Hepatocyte (in vitro differentiated cells): ENCODE measurements around the gene ABCF2. TPM values are rescaled to one million over a fixed set of nuclear protein-coding genes. Genes with fewer than 3 reads are reported as not detected.

Source experiments
- DNase-seq: peaks from one replicate; pipeline ENCODE4 v3.0.0-alpha.2; 2016; ENCODE audit warnings: low spot score
- H2AFZ ChIP-seq: fragments of 200-600 bp; sonication (generic); 2 replicates; pipeline ENCODE4 v1.6.0; 2016; ENCODE audit warnings: antibody characterized with exemption, mild to moderate bottlenecking
- H3K27ac ChIP-seq: fragments of 200-600 bp; sonication (generic); 2 replicates; pipeline ENCODE4 v1.5.1; 2016; ENCODE audit warnings: mild to moderate bottlenecking
- H3K27me3 ChIP-seq: fragments of 200-600 bp; sonication (generic); 2 replicates; pipeline ENCODE4 v1.6.1; 2016
- H3K36me3 ChIP-seq: fragments of 200-600 bp; sonication (generic); replicated peaks from 2 replicates; pipeline ENCODE4 v1.5.1; 2016; ENCODE audit warnings: low read depth; ENCODE audit not compliant: insufficient read depth
- H3K4me1 ChIP-seq: fragments of 200-600 bp; sonication (generic); 2 replicates; pipeline ENCODE4 v1.5.1; 2016; ENCODE audit warnings: mild to moderate bottlenecking, moderate library complexity; ENCODE audit not compliant: insufficient read depth
- H3K4me2 ChIP-seq: fragments of 200-600 bp; sonication (generic); 2 replicates; pipeline ENCODE4 v1.6.0; 2016
- H3K4me3 ChIP-seq: fragments of 200-600 bp; sonication (generic); 2 replicates; pipeline ENCODE4 v1.5.1; 2016; ENCODE audit warnings: mild to moderate bottlenecking
- H3K79me2 ChIP-seq: fragments of 200-600 bp; sonication (generic); 2 replicates; pipeline ENCODE4 v1.6.0; 2017; ENCODE audit warnings: mild to moderate bottlenecking
- H3K9me2 ChIP-seq: fragments of 200-600 bp; sonication (generic); replicated peaks from 2 replicates; pipeline ENCODE4 v1.6.0; 2017; ENCODE audit warnings: mild to moderate bottlenecking; ENCODE audit not compliant: insufficient read depth
- H3K9me3 ChIP-seq: fragments of 200-600 bp; sonication (generic); 2 replicates; pipeline ENCODE4 v1.5.1; 2016; ENCODE audit warnings: low read depth, mild to moderate bottlenecking
- H4K20me1 ChIP-seq: fragments of 200-600 bp; sonication (generic); 2 replicates; pipeline ENCODE4 v1.6.0; 2016; ENCODE audit warnings: mild to moderate bottlenecking; ENCODE audit not compliant: insufficient read depth, poor library complexity, severe bottlenecking
- EZH2 ChIP-seq: fragments of 200-600 bp; sonication (generic); IDR thresholded peaks from 2 replicates; pipeline ENCODE4 v1.6.1; 2016; ENCODE audit warnings: antibody characterized with exemption, mild to moderate bottlenecking, borderline replicate concordance
- EZH2phosphoT487 ChIP-seq: fragments of 200-600 bp; sonication (generic); IDR thresholded peaks from one replicate; pipeline ENCODE4 v1.6.1; 2018; ENCODE audit warnings: antibody characterized with exemption, mild to moderate bottlenecking, low read depth, moderate library complexity; ENCODE audit not compliant: unreplicated experiment, severe bottlenecking
- WGBS: methylation state at CpG from one replicate; pipeline ENCODE4 v1.1.6; 2016; ENCODE audit warnings: low lambda C conversion rate; ENCODE audit errors: missing lambda C conversion rate; 5-methylcytosine and 5-hydroxymethylcytosine counted together
- polyA plus RNA-seq: library from polyadenylated mRNA; unstranded; fragments of >200 nt; fragmentation: Nextera tagmentation; extraction: Ambion mirVana; gene quantifications from 2 replicates; pipeline ENCODE4 v1.2.1, GENCODE V29; 2016
- total RNA-seq: library from RNA; depleted of rRNA; stranded (reverse); fragments of >200 nt; gene quantifications from 2 replicates; pipeline ENCODE4 v1.2.3, GENCODE V29; 2014
- TF ChIP-seq, protein P1 (sequence below): fragments of 200-600 bp; sonication (generic); IDR thresholded peaks from 2 replicates; pipeline ENCODE4 v1.5.1; 2016; ENCODE audit warnings: antibody characterized with exemption, mild to moderate bottlenecking; ENCODE audit not compliant: poor library complexity

Gene ABCF2
- total and polyA plus RNA-seq, 2 experiments from 2014 or later: 25.6 to 35.3 TPM

DNA sequence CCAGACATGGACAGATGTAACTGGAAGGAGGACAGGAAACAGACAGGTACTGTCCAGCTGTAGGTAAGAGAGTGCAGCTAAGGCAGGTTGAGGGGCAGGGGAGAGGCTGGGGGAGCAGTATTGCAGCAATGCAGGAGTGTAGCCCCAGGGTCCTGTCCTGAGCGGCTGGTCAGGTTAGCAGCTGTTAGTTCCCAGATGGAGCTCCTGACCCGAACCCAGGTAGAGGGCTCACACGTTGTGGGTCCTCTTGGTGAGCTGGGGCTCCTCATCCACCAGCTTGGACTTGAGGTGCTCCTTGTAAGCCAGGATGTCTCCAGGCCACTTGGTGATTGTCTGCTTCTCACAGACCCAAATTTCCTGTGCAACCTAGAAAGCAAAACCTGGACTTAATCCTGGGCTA, 13.2 kb downstream of the ABCF2 start:
- DNase-seq: no peak
- Histone ChIP-seq H3K9me2 (no peaks in the 10 kb centered on the region), H2AFZ (no peak overlapping the region), H3K4me1 (no peaks in the 10 kb centered on the region), H3K9me3 (no peaks in the 10 kb centered on the region), H3K36me3 (no peaks in the 10 kb centered on the region), H3K79me2 (no peaks in the 10 kb centered on the region), H3K27me3 (no peaks in the 10 kb centered on the region), H3K4me2 (no peak overlapping the region), H3K27ac (no peak overlapping the region), H3K4me3 (no peak overlapping the region), H4K20me1 (no peaks in the 10 kb centered on the region)
- TF ChIP-seq, protein P1, sequence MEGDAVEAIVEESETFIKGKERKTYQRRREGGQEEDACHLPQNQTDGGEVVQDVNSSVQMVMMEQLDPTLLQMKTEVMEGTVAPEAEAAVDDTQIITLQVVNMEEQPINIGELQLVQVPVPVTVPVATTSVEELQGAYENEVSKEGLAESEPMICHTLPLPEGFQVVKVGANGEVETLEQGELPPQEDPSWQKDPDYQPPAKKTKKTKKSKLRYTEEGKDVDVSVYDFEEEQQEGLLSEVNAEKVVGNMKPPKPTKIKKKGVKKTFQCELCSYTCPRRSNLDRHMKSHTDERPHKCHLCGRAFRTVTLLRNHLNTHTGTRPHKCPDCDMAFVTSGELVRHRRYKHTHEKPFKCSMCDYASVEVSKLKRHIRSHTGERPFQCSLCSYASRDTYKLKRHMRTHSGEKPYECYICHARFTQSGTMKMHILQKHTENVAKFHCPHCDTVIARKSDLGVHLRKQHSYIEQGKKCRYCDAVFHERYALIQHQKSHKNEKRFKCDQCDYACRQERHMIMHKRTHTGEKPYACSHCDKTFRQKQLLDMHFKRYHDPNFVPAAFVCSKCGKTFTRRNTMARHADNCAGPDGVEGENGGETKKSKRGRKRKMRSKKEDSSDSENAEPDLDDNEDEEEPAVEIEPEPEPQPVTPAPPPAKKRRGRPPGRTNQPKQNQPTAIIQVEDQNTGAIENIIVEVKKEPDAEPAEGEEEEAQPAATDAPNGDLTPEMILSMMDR: no peak
- TF ChIP-seq EZH2phosphoT487 (no peak), EZH2 (no peak)
- WGBS: 85% methylated on average over 2 of the region's 3 CpGs

DNA sequence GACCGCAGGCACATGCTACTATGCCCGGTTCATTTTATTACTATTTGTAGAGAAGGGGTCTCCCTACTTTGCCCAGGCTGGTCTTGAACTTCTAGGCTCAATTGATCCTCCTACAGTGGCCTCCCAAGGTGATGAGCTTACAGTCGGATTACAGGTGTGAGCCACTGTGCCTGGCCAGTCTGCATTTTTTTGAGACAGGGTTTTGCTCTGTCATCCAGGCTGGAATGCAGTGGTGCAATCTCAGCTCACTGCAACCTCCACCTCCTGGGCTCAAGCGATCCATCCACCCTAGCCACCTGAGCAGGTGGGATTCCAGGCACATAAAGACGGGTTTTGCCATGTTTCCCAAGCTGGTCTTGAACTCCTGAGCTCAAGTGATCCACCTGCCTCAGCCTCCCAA, 14.4 kb downstream of the ABCF2 start:
- 88% methylated on average over 5 of the region's 5 CpGs for WGBS
- Histone ChIP-seq H3K27ac (no peak overlapping the region), H2AFZ (no peak overlapping the region), H3K4me1 (no peaks in the 10 kb centered on the region), H3K9me3 (no peaks in the 10 kb centered on the region), H3K27me3 (no peaks in the 10 kb centered on the region), H4K20me1 (no peaks in the 10 kb centered on the region), H3K9me2 (no peaks in the 10 kb centered on the region), H3K4me2 (no peak overlapping the region), H3K36me3 (no peaks in the 10 kb centered on the region), H3K79me2 (no peaks in the 10 kb centered on the region), H3K4me3 (no peak overlapping the region)
- TF ChIP-seq, protein P1: no peak
- TF ChIP-seq EZH2: no peak
- no peak for TF ChIP-seq EZH2phosphoT487
- no peak for DNase-seq

DNA sequence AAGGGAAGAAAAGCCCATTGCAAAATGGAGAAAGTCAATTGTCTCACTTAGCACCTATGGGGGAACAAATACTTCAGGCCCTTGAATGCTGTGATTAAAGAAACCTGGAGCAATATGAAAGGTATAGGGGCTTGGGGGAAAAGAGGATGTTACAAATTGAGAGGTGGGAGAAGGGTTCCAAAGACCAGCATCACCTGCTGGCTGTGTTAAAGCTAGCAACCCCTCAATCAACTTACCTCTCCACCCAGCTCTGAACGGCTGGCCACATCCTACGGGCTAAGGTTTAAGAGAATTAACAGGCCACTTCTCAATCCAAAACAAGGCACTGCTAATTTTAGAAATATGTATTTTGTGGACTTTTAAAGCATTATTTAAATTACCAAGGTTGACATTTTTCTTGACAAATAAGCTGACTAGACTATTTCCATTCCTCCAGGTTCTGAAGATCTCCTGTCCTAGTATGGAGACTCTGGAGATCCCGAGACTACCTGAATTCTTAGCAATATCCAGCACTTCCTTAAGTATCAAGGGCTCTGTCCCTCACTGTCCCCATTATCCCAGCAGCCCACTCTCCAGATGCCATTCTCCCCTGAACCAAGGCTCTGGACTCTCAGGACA, 15.7 kb downstream of the ABCF2 start:
- Histone ChIP-seq H2AFZ (no peak overlapping the region), H3K4me1 (no peaks in the 10 kb centered on the region), H3K36me3 (no peaks in the 10 kb centered on the region), H3K27me3 (no peaks in the 10 kb centered on the region), H3K4me2 (no peak overlapping the region), H4K20me1 (no peaks in the 10 kb centered on the region), H3K4me3 (no peak overlapping the region), H3K9me3 (no peaks in the 10 kb centered on the region), H3K27ac (no peak overlapping the region), H3K9me2 (no peaks in the 10 kb centered on the region), H3K79me2 (no peaks in the 10 kb centered on the region)
- TF ChIP-seq EZH2phosphoT487 (no peak), EZH2 (no peak)
- TF ChIP-seq, protein P1: no peak
- DNase-seq: no peak
- WGBS: 84% methylated on average over 3 of the region's 3 CpGs
